HG02870 (cell line): ENCODE data around the gene INPP4B.
"Not testable (repeated sequence)": the region's sequence is repeated elsewhere in the genome, so short reads cannot be mapped to it uniquely, and the experiment has no call there.

ENCODE experiments used
- ATAC-seq: cut with Tn5 transposase; IDR thresholded peaks from one replicate; pipeline ENCODE4 v1.9.1; 2021; ENCODE audit warnings: mild to moderate bottlenecking, moderate library complexity; ENCODE audit not compliant: unreplicated experiment

INPP4B gene

GRCh38 chr4:142551517-142552305 lies 294.4 kb downstream of the INPP4B start:
- no peak for ATAC-seq

- no peak for ATAC-seq
Observed at GRCh38 chr4:142550965-142551364, 295.1 kb downstream of the INPP4B start.

GRCh38 chr4:142549726-142550463 lies 296.2 kb downstream of the INPP4B start:
- ATAC-seq, result no peak

GRCh38 chr4:142549248-142549647 lies 296.9 kb downstream of the INPP4B start:
- no peak for ATAC-seq

- no peak for ATAC-seq
Observed at GRCh38 chr4:142548491-142548890, 297.6 kb downstream of the INPP4B start.

- no peak for ATAC-seq
Observed at GRCh38 chr4:142547974-142548373, 298.1 kb downstream of the INPP4B start.

GRCh38 chr4:142544594-142544993 lies 301.5 kb downstream of the INPP4B start:
- no peak for ATAC-seq

GRCh38 chr4:142544039-142544438 lies 302.1 kb downstream of the INPP4B start:
- ATAC-seq, result no peak

- no peak for ATAC-seq
Observed at GRCh38 chr4:142540483-142540804, 305.7 kb downstream of the INPP4B start.

- ATAC-seq, result no peak
Observed at GRCh38 chr4:142539796-142540482, 306.2 kb downstream of the INPP4B start.

GRCh38 chr4:142535009-142535408 lies 311.1 kb downstream of the INPP4B start:
- no peak for ATAC-seq

- no peak for ATAC-seq
Observed at GRCh38 chr4:142532054-142532453, 314.0 kb downstream of the INPP4B start.

GRCh38 chr4:142530728-142531127 lies 315.4 kb downstream of the INPP4B start:
- no peak for ATAC-seq

- ATAC-seq, result no peak
Observed at GRCh38 chr4:142528433-142528832, 317.7 kb downstream of the INPP4B start.

GRCh38 chr4:142523111-142523510 lies 323.0 kb downstream of the INPP4B start:
- no peak for ATAC-seq

- no peak for ATAC-seq
Observed at GRCh38 chr4:142519342-142519741, 326.8 kb downstream of the INPP4B start.

GRCh38 chr4:142516686-142517526 lies 329.2 kb downstream of the INPP4B start:
- ATAC-seq, result no peak

- ATAC-seq, result no peak
Observed at GRCh38 chr4:142512161-142512560, 333.9 kb downstream of the INPP4B start.

GRCh38 chr4:142509881-142510280 lies 336.2 kb downstream of the INPP4B start:
- no peak for ATAC-seq

- not testable (repeated sequence) for ATAC-seq
Observed at GRCh38 chr4:142509381-142509780, 336.7 kb downstream of the INPP4B start.

- no peak for ATAC-seq
Observed at GRCh38 chr4:142500966-142501365, 345.1 kb downstream of the INPP4B start.
